ENCODE results near the gene UBE3C. TPM values are rescaled to one million over a fixed set of nuclear protein-coding genes. Genes with fewer than 3 reads are reported as not detected.
"Not testable (repeated sequence)": the region's sequence is repeated elsewhere in the genome, so short reads cannot be mapped to it uniquely, and the experiment has no call there.

UBE3C gene
- total RNA-seq, 2 donors from 2014 or later, result 55.0 to 93.6 TPM

- no peak for ATAC-seq (ENCODE audit: insufficient number of reproducible peaks, low FRiP score, low read depth)
- no peak for TF ChIP-seq CTCF (IDR thresholded peaks at IDR 0.05)
- Histone ChIP-seq H3K27me3 (replicated peaks; ENCODE audit: insufficient read depth) (no peaks in the 10 kb centered on the region), H3K4me3 (no peak overlapping the region), H3K36me3 (no peaks in the 10 kb centered on the region), H3K27ac (no peak overlapping the region), H3K9me3 (no peaks in the 10 kb centered on the region), H3K4me1 (ENCODE audit: control insufficient read depth in 1 of 2, low read depth in 2 of 2) (no peaks in the 10 kb centered on the region)
- DNase-seq (ENCODE audit: low spot score), result no peak
These were observed 8.7 kb upstream of the UBE3C start for GRCh38 chr7:157129907-157130460.

- not testable (repeated sequence) for H3K27me3 ChIP-seq (replicated peaks; ENCODE audit: insufficient read depth); H3K36me3 ChIP-seq; H3K27ac ChIP-seq; H3K9me3 ChIP-seq; H3K4me3 ChIP-seq; ATAC-seq (ENCODE audit: insufficient number of reproducible peaks, low FRiP score, low read depth); H3K4me1 ChIP-seq (ENCODE audit: control insufficient read depth in 1 of 2, low read depth in 2 of 2); DNase-seq (ENCODE audit: low spot score)
These were observed 7.9 kb upstream of the UBE3C start for GRCh38 chr7:157130849-157131248.

- no peak for TF ChIP-seq CTCF (IDR thresholded peaks at IDR 0.05)
- Histone ChIP-seq H3K4me1 (ENCODE audit: control insufficient read depth in 1 of 2, low read depth in 2 of 2) (no peaks in the 10 kb centered on the region), H3K27ac (no peak overlapping the region), H3K27me3 (replicated peaks; ENCODE audit: insufficient read depth) (no peaks in the 10 kb centered on the region), H3K36me3 (no peaks in the 10 kb centered on the region), H3K4me3 (no peak overlapping the region), H3K9me3 (no peaks in the 10 kb centered on the region)
- DNase-seq (ENCODE audit: low spot score) (no peak), ATAC-seq (ENCODE audit: insufficient number of reproducible peaks, low FRiP score, low read depth) (no peak)
These were observed 5.9 kb upstream of the UBE3C start for GRCh38 chr7:157132796-157133195.

GRCh38 chr7:157133304-157133703 is 5.4 kb upstream of the UBE3C start:
- no peak overlapping the region for H3K4me3 ChIP-seq
- no peaks in the 10 kb centered on the region for H3K36me3 ChIP-seq
- DNase-seq (ENCODE audit: low spot score) (no peak), ATAC-seq (ENCODE audit: insufficient number of reproducible peaks, low FRiP score, low read depth) (no peak)
- H3K4me1 ChIP-seq (ENCODE audit: control insufficient read depth in 1 of 2, low read depth in 2 of 2), result no peaks in the 10 kb centered on the region
- no peaks in the 10 kb centered on the region for H3K9me3 ChIP-seq
- no peaks in the 10 kb centered on the region for H3K27me3 ChIP-seq (replicated peaks; ENCODE audit: insufficient read depth)
- TF ChIP-seq CTCF (IDR thresholded peaks at IDR 0.05), result no peak
- no peak overlapping the region for H3K27ac ChIP-seq

- DNase-seq (ENCODE audit: low spot score), result no peak
- ATAC-seq (ENCODE audit: insufficient number of reproducible peaks, low FRiP score, low read depth), result no peak
- H3K4me1 ChIP-seq (ENCODE audit: control insufficient read depth in 1 of 2, low read depth in 2 of 2), result peaks cover 14 to 19% of the 10 kb centered on the region in 2 donors
- H3K9me3 ChIP-seq, result no peaks in the 10 kb centered on the region
- H3K36me3 ChIP-seq, result no peaks in the 10 kb centered on the region
- H3K27me3 ChIP-seq (replicated peaks; ENCODE audit: insufficient read depth), result no peaks in the 10 kb centered on the region
- H3K4me3 ChIP-seq, result peak overlapping the region; percentile 35
- no peak for TF ChIP-seq CTCF (IDR thresholded peaks at IDR 0.05)
- peak overlapping the region in 1 of 2 donors; percentile 20 for H3K27ac ChIP-seq
These were observed 2.4 kb upstream of the UBE3C start for GRCh38 chr7:157136372-157136771.

- Histone ChIP-seq H3K27me3 (replicated peaks; ENCODE audit: insufficient read depth) (no peaks in the 10 kb centered on the region), H3K4me1 (ENCODE audit: control insufficient read depth in 1 of 2, low read depth in 2 of 2) (peaks cover 14 to 20% of the 10 kb centered on the region in 2 donors), H3K4me3 (peak overlapping the region; percentile 73), H3K27ac (peak overlapping the region; percentile 69 to 76), H3K36me3 (no peaks in the 10 kb centered on the region), H3K9me3 (no peaks in the 10 kb centered on the region)
- TF ChIP-seq CTCF (IDR thresholded peaks at IDR 0.05), result no peak
- DNase-seq (ENCODE audit: low spot score), result no peak
- ATAC-seq (ENCODE audit: insufficient number of reproducible peaks, low FRiP score, low read depth), result no peak
These were observed 664 bp upstream of the UBE3C start for GRCh38 chr7:157138101-157138423.

Measured in thoracic aorta (tissue), 2 donors.